Neural cell (in vitro differentiated cells): Measurements from ENCODE around the gene IPPK. TPM values are rescaled to one million over a fixed set of nuclear protein-coding genes. Genes with fewer than 3 reads are reported as not detected.

ENCODE experiments used
- H2AFZ ChIP-seq: fragments of 200-600, 300-800 bp; sonication (generic), shearing (Covaris generic); 2 replicates; pipeline ENCODE4 v1.6.0; 2014; ENCODE audit warnings: low read depth, mild to moderate bottlenecking, antibody characterized with exemption, low read length, moderate library complexity
- H3F3A ChIP-seq: fragments of 200-600 bp; shearing (Covaris generic); 2 replicates; pipeline ENCODE4 v1.6.1; 2016; ENCODE audit warnings: mild to moderate bottlenecking, moderate library complexity, mixed read lengths, antibody characterized with exemption, low read length; ENCODE audit not compliant: insufficient read depth, poor library complexity, severe bottlenecking
- H3K27ac ChIP-seq: fragments of 200-600, 300-800 bp; sonication (generic), shearing (Covaris generic); 2 replicates; pipeline ENCODE4 v1.5.1; 2014; ENCODE audit warnings: mild to moderate bottlenecking, low read length, moderate library complexity
- H3K27me3 ChIP-seq: fragments of 300-800, 200-600 bp; sonication (generic), shearing (Covaris generic); 2 replicates; pipeline ENCODE4 v1.6.0; 2014; ENCODE audit warnings: mild to moderate bottlenecking, low read depth, low read length, moderate library complexity; ENCODE audit not compliant: insufficient read depth
- H3K36me3 ChIP-seq: fragments of 300-800, 200-600 bp; sonication (generic), shearing (Covaris generic); 2 replicates; pipeline ENCODE4 v1.5.1; 2014; ENCODE audit warnings: mild to moderate bottlenecking, antibody characterized with exemption, low read length, moderate library complexity; ENCODE audit not compliant: insufficient read depth
- H3K4me2 ChIP-seq: fragments of 300-800, 200-600 bp; sonication (generic), shearing (Covaris generic); 2 replicates; pipeline ENCODE4 v1.6.0; 2014; ENCODE audit warnings: mild to moderate bottlenecking, low read length
- H3K4me3 ChIP-seq: fragments of 300-800, 200-600 bp; sonication (generic), shearing (Covaris generic); 2 replicates; pipeline ENCODE4 v1.5.1; 2014; ENCODE audit warnings: mild to moderate bottlenecking, low read length, moderate library complexity
- H3K79me2 ChIP-seq: fragments of 200-600 bp; shearing (Covaris generic); replicated peaks from 2 replicates; pipeline ENCODE4 v1.6.0; 2014; ENCODE audit warnings: mild to moderate bottlenecking, low read length, moderate library complexity; ENCODE audit not compliant: insufficient read depth
- H3K9ac ChIP-seq: fragments of 300-800, 200-600 bp; sonication (generic), shearing (Covaris generic); 2 replicates; pipeline ENCODE4 v1.6.1; 2016; ENCODE audit warnings: mild to moderate bottlenecking, low read length, mixed read lengths
- H3K9me2 ChIP-seq: fragments of 200-600 bp; shearing (Covaris generic); 2 replicates; pipeline ENCODE4 v1.6.1; 2016; ENCODE audit warnings: mild to moderate bottlenecking, low read length, mixed read lengths; ENCODE audit not compliant: insufficient read depth
- H3K9me3 ChIP-seq: fragments of 200-600, 300-800 bp; sonication (generic), shearing (Covaris generic); 2 replicates; pipeline ENCODE4 v1.6.1; 2016; ENCODE audit warnings: mild to moderate bottlenecking, mixed run types, low read length, moderate library complexity, mixed read lengths
- H4K20me1 ChIP-seq: fragments of 200-600 bp; shearing (Covaris generic); 2 replicates; pipeline ENCODE4 v1.6.1; 2016; ENCODE audit warnings: mild to moderate bottlenecking, mixed run types; ENCODE audit not compliant: insufficient read depth
- CTCF ChIP-seq: fragments of 450-650 bp; IDR thresholded peaks from 2 replicates; pipeline ENCODE4 v1.5.1; 2014; ENCODE audit warnings: antibody characterized with exemption, mild to moderate bottlenecking, moderate library complexity; ENCODE audit not compliant: poor library complexity, severe bottlenecking
- EP300 ChIP-seq: fragments of 450-650 bp; conservative IDR thresholded peaks from 2 replicates; pipeline ENCODE4 v1.6.1; 2014; ENCODE audit warnings: antibody characterized with exemption, mild to moderate bottlenecking, moderate library complexity; ENCODE audit not compliant: poor library complexity, severe bottlenecking
- EZH2 ChIP-seq: fragments of 200-600, 300-800 bp; shearing (Covaris generic), sonication (generic); IDR thresholded peaks from 2 replicates; pipeline ENCODE4 v1.6.1; 2014; ENCODE audit warnings: antibody characterized with exemption, low read length, borderline replicate concordance, mild to moderate bottlenecking; ENCODE audit not compliant: insufficient read depth, poor library complexity, severe bottlenecking
- MXI1 ChIP-seq: fragments of 450-650 bp; conservative IDR thresholded peaks from 2 replicates; pipeline ENCODE4 v1.6.1; 2014; ENCODE audit warnings: antibody characterized with exemption, mild to moderate bottlenecking; ENCODE audit not compliant: poor library complexity, severe bottlenecking
- POLR2AphosphoS5 ChIP-seq: IDR thresholded peaks from 2 replicates; pipeline ENCODE4 v1.6.1; 2012
- RAD21 ChIP-seq: fragments of 450-650 bp; conservative IDR thresholded peaks from 2 replicates; pipeline ENCODE4 v1.6.1; 2014; ENCODE audit warnings: antibody characterized with exemption, mild to moderate bottlenecking, moderate library complexity
- REST ChIP-seq: IDR thresholded peaks from 2 replicates; pipeline ENCODE4 v1.6.1; 2012; ENCODE audit warnings: borderline replicate concordance
- SMC3 ChIP-seq: fragments of 450-650 bp; conservative IDR thresholded peaks from 2 replicates; pipeline ENCODE4 v1.6.1; 2014; ENCODE audit warnings: antibody characterized with exemption, mild to moderate bottlenecking, moderate library complexity; ENCODE audit not compliant: poor library complexity
- TAF1 ChIP-seq: IDR thresholded peaks from 2 replicates; pipeline ENCODE4 v1.6.1; 2012; ENCODE audit warnings: low read depth
- polyA plus RNA-seq: library from polyadenylated mRNA; depleted of rRNA; stranded (reverse); fragments of >200 nt; gene quantifications from 2 replicates; pipeline ENCODE4 v1.2.3, GENCODE V29; 2014

Gene IPPK
- polyA plus RNA-seq, 1 donor from 2014 or later, result 34.3 TPM

GRCh38 chr9:92637326-92637725 is 32.6 kb downstream of the IPPK start:
- Histone ChIP-seq H2AFZ (no peak overlapping the region), H4K20me1 (no peaks in the 10 kb centered on the region), H3K9ac (no peak overlapping the region), H3K9me3 (no peaks in the 10 kb centered on the region), H3K36me3 (no peaks in the 10 kb centered on the region), H3K9me2 (no peaks in the 10 kb centered on the region), H3K79me2 (no peaks in the 10 kb centered on the region), H3K4me3 (no peak overlapping the region), H3K27ac (no peak overlapping the region), H3F3A (no peaks in the 10 kb centered on the region), H3K27me3 (no peaks in the 10 kb centered on the region), H3K4me2 (no peak overlapping the region)
- TF ChIP-seq MXI1, result no peak
- TF ChIP-seq CTCF, result no peak
- no peak for TF ChIP-seq TAF1
- no peak for TF ChIP-seq EP300
- no peak for TF ChIP-seq POLR2AphosphoS5
- TF ChIP-seq RAD21, result no peak
- TF ChIP-seq SMC3, result no peak
- no peak for TF ChIP-seq EZH2
- TF ChIP-seq REST, result no peak

GRCh38 chr9:92636627-92637026 is 33.3 kb downstream of the IPPK start:
- no peaks in the 10 kb centered on the region for H3K36me3 ChIP-seq
- H3K4me2 ChIP-seq, result no peak overlapping the region

More at GRCh38 chr9:92636627-92637026, 33.3 kb downstream of the IPPK start:
- TF ChIP-seq POLR2AphosphoS5, result no peak
- no peak for TF ChIP-seq SMC3
- TF ChIP-seq EP300, result no peak
- no peak for TF ChIP-seq EZH2
- no peak for TF ChIP-seq REST
- TF ChIP-seq TAF1, result no peak
- TF ChIP-seq MXI1, result no peak
- no peak for TF ChIP-seq CTCF
- no peak for TF ChIP-seq RAD21
- no peaks in the 10 kb centered on the region for H3K9me2 ChIP-seq
- no peak overlapping the region for H3K9ac ChIP-seq
- H3K27me3 ChIP-seq, result no peaks in the 10 kb centered on the region
- no peaks in the 10 kb centered on the region for H3K9me3 ChIP-seq
- no peaks in the 10 kb centered on the region for H3K79me2 ChIP-seq
- H4K20me1 ChIP-seq, result no peaks in the 10 kb centered on the region
- no peak overlapping the region for H3K27ac ChIP-seq
- H2AFZ ChIP-seq, result no peak overlapping the region
- H3K4me3 ChIP-seq, result no peak overlapping the region
- no peaks in the 10 kb centered on the region for H3F3A ChIP-seq
